ENCODE data around the gene DDX42.
A peak's percentile ranks its signal among the peaks of the same experiment; 100 is the strongest.

DDX42 gene

DNA sequence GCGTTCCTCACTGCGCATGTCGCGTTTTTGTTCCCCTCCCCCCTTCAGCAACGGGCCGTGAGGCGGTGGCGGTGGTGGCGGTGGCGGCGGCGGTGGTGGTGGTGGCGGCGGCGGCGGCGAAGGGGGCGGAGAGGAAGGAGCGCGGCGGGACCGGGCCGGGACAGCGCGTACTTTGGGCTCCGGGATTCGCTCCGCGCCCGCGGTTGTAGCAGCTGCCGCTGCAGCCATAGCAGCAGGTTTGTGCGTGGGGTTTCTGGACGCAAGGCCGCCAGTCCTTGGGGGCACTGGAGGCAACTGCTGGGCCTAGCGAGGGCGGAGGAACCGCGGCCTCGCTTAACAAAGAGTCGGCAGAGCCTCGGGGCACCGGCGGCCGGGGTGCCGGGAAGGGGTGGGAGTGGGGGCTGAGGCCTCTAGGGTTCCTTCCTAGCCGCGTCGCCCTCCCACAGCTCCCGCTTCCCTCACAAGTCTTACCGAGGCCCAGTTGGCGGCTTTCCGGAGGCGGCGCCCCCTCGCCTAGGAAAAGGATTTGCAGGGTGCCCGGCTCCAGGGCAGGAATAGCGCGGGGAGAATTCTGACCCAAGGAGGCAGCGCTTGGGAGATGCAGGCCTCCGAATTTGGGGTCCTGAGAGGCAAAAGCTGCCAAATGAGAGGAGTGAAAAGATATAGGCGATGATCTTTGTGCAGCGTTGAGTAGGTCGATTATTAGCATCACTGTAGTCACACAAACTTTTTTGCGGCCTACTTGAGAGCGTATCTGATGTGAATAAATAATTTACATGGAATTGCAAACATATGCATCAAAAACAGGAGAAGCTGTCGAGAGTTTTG lies at the start of gene DDX42:
Gene DDX42 (plus strand): TSS at position 30 of the 828 bp plus-strand sequence. CDS start 12,880 bp downstream, outside the sequence.
- no peak for DNase-seq

DNA sequence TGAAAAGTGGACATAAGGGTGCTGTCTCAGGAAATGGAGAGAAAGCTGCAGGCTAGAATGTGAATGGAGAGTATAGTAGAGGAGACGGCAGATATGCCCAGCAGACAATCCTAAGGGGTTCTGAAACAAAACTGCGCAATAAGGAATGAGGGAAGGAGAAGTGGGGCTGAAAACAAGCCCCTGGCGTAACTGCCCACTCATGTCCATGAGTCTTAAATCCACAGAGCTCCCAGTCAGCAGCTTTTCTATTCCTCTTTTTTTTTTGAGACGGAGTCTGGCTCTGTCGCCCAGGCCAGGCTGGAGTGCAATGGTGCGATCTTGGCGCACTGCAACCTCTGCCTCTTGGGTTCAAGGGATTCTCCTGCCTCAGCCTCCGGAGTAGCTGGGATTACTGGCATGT lies 38.3 kb upstream of the DDX42 start:
- no peak for DNase-seq

DNA sequence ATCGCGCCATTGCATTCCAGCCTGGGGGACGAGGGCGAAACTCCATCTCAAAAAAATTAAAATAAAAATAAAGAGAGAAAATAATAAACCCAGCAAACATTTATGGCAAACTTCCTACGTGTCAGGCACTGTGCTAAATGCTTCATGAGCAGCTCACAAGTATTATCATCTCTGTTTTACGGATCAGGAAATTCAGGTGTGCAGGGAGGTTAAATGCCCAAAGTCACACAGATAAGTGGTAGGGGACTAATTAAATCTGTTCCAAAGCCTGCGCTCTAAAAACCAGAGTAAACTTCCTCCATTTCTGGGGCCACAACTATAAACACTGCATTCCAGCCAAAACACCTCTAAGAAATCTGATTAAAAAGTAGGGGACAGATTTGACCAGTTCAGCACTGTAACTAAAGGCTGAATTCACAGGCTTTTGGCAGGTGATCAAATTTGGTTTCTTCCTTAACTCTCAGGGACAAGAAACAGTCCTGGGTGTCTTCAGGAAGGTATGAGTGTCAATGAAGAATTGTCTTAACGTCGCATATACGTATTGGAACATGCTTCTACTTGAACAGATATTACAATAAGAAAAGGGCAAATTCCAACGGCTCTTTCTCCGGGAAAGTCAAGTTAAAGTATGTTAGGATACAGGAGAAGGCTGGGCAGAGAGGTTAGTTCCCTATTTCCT lies 33.4 kb upstream of the DDX42 start:
- DNase-seq: no peak

DNA sequence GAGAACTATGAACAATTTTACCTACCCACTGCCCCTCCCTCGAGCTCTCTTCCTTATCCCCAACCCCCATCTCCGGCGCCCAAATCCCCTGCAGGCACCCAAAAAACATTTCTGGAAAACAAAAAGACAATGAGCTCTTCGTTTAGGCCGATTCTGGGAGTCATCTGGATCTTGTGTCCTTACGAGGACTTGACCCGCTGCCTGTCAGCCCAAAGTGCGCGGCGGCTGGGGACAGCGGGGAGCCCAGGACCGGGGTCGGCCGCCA lies 32.9 kb upstream of the DDX42 start:
- DNase-seq: no peak

- peak; percentile 91 for DNase-seq
Measured at GRCh38 chr17:63741408-63742173, 32.4 kb upstream of the DDX42 start, which contains the start of gene STRADA. STRADA (minus strand) TSS chr17:63741799; CDS start chr17:63728369, 13,430 bp downstream.

GRCh38 chr17:63751806-63752205 lies 22.2 kb upstream of the DDX42 start:
- DNase-seq: no peak

DNA sequence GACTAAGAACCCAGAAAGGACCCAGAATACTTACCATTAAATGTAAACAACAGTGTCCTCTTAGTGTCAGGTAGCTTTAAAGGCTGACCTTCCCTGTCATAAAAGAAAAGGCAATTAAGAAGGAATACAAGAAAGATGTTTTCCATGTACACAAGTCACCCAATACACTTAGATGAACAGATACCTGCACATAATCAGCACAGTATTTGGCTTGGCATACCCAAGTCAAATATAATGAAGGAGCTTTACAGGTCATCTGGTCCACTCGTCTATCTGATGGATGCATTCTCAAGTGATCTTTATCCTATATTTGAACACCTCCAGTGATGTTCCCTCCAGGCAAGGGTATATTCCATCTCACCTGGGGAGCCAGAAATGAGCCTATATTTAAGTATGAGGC lies 21.3 kb upstream of the DDX42 start:
- no peak for DNase-seq

- no peak for DNase-seq
Measured at GRCh38 chr17:63753215-63753614, 20.8 kb upstream of the DDX42 start.

DNA sequence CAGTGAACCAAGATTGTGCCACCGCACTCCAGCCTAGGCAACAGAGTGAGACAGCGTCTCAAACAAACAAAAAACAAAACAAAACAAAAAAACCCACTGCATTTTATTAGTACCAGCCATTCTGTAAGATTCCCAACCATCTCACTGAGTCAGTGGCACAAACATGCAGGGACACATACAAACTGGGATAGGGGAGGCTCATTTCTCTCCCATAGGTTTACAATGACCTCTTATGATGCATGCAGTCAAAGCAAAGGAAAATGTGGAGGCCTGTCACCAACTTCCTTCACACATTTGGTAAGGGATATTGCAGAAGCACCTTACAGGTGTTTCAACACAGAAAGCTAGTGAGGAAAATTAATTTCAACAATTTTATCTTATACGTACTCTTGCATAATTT lies 19.9 kb upstream of the DDX42 start:
- no peak for DNase-seq

- no peak for DNase-seq
Measured at GRCh38 chr17:63758428-63758827, 15.5 kb upstream of the DDX42 start.

DNA sequence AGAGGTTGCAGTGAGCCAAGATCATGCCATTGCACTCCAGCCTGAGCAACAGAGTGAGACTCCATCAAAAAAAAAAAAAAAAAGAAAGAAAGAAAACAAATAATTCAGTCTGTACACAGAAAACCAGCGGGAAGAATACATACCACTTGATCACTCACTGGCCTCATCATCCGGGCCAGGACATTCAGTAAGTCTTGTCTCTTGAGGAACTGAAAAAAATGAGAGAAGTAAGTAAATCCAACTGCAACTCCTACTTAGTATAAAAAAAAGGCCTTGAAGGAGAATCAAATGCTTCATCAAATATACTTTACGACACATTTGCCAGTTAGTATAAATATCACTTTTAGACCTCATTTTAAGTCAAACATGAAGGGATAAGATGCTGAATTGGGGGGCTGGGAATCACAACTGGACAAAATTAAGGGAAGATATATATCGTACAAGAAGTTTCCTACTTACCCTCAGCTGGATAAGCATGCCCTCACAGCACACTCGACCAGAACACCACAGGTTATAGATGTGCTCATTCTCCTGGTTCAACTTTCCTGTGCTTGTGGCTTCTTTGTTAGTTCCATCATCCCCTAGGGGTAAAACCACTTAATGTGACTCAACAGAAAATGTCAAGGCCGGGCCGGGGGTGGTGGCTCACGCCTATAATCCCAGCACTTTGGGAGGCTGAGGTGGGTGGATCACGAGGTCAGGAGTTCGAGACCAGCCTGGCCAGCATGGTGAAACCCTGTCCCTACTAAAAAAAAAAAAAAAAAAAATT lies 13.0 kb upstream of the DDX42 start:
- DNase-seq: no peak

DNA sequence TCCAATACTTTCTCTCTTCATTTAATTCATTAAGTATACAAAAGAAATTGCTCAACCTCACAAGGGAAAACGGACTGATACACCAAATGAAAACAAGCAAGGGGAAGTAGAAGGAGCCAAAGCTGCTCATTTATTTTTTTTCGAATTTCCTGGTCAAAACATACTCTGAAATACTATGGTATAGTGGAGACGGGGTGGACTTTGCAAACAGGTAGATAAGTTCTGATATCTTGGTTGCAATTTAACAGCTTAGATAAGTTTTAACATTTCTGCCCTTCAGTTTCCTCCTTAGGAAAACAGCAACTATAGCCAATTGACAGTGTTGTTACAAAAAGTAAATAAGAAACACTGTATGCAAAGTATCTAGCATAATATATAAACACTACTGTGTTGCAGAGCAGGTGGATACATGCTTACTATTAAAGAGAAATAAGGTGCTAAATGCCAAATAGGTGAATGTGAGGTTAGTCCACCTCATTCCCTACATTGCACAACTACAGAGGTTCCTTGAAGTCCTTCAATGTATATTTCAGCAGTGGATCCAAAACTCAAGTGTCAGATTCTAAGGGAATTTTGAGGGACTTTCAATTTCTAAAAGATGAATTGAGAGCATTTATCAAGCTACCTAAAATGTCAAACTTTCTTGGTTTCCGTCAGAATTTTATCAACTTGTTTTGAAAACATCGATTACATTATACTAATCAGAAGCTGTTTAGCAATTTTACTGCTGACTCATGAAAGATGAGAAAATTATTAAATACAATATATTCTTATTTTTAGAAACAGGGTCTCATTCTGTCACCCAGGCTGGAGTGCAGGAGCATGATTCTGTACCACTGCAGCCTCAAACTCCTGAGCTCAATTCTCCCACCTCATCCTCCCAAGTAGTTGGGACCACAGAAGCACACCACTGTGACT lies 11.6 kb upstream of the DDX42 start:
- DNase-seq: no peak

- no peak for DNase-seq
Measured at GRCh38 chr17:63764716-63765115, 9.3 kb upstream of the DDX42 start.

DNA sequence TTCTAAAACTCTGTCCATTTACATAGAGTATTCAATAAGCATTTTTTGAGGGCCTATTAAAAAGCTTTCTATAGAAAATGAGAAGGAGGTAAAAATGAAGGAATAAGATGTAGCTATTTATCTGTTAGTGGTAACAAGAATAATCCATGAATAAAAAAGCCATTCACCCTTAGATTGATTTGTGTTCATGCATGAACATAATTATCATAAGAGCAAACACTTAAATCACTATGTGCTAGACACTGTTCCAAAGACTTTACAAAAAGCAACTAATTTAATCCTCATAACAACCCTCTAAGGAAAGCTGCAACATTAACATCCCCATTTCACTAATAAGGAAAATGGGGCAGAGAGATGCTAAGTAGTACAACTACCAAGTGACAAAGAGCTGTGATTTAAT lies 7.2 kb upstream of the DDX42 start:
- DNase-seq: no peak

DNA sequence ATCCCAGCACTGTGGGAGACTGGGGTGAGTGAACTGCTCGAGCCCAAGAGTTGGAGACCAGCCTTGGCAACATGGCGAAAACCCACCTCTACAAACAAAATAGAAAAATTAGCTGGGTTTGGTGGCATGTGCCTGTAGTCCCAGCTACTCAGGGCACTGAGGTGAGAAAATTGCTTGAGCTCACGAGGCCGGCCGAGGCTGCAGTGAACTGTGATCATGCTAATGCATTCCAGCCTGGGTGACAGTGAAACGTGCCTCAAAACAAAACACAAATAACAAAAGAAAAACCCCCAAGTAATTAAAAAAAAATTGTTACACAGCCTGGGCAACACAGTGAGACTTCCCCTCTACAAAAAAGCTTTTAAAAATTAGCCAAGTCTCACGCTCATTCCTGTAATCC lies 5.5 kb upstream of the DDX42 start:
- no peak for DNase-seq

GRCh38 chr17:63772801-63773271 lies 1.1 kb upstream of the DDX42 start:
- DNase-seq: no peak

DNA sequence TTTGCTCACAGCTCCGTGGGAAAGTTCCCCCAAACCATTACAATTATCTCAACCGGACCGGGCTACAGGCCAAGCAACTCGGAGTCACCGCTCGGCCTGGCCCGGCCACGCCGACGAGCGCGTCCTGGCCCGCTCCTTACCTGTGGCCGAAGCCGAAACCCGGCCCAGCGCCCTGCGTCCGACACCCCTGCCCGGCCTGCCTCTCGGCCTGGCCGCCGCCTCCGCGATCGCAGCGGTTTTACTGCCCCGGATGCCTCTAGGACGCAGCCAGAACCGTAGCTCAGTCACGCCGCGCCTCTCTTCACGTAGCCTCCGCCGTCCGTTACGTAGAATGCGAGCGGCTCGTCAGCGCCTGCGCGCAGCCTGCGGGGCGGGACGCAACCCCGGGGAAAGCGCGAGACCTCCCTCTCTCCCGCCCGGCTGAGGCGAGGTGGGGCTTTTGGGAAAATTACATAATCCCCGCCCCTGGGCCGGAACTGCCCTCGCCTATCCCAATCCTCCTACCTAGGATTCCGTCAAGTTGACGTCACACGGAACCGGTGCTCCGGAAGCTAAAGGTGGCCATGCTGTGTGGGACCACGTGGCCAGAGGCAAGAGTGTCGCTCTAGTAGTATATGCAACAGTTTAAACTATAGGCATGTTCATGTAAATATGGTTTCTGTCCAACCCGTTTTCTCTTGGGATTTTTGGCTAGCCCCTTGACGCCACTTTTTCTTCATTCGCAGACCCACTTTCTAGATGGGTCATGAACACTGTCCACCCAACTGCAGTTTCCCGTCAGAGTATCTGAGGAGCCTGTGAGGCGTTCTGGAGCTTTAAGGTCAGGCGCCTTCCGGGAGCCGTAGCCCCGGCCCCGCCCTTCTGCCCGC lies 464 bp upstream of the DDX42 start, which contains the start of gene CCDC47:
Gene CCDC47 (minus strand): TSS at position 326 of the 869 bp plus-strand sequence. CDS start 7,422 bp downstream, outside the sequence.
- peak; percentile 99 for DNase-seq

GRCh38 chr17:63774969-63775265 lies 947 bp downstream of the DDX42 start:
- DNase-seq: no peak

DNA sequence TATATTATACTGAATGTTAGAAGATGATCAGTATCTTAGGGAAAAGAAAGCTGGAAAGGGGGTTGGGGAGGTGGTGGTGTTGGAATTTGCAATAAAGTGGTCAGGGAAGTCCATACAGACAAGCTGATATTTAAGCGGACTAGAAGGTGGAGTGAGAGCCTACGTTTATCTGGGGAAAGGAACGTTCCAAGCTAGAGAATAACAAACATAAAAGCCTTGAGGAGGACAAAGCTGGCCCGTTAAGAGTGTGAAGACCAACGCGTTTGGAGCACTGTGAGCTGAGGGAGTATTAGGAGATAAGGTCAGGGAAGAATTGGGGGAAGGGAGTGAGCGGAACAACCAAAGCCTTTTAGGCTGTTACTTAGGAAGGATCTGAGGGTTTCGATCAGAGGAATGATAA lies 1.4 kb downstream of the DDX42 start:
- no peak for DNase-seq

- no peak for DNase-seq
Measured at GRCh38 chr17:63780507-63780906, 6.5 kb downstream of the DDX42 start.

DNA sequence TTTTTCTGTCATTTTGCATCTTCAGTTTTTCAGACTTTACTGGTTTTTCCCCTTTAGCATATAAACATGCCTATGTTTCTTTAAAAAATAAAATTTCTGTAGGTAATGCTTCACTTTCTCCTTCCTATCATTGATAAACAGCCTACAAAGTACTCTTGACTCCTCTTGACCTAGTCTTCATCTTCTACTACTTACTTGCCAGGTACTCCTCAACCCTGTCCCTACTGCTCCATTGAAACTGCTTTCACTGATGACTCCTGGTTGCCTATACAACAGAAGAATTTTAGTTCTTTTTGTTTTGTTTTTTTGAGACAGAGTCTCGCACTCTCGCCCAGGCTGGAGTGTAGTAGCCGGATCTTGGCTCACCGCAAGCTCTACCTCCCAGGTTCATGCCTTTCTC lies 7.0 kb downstream of the DDX42 start:
- no peak for DNase-seq

Measured in amniotic stem cell (primary cell).